HG03280 (cell line): Measurements from ENCODE around the gene OGFOD1.

Source experiments
- ATAC-seq: cut with Tn5 transposase; IDR thresholded peaks from one replicate; pipeline ENCODE4 v1.9.1; 2021; ENCODE audit warnings: mild to moderate bottlenecking, moderate library complexity; ENCODE audit not compliant: unreplicated experiment

The OGFOD1 gene

GRCh38 chr16:56520251-56520577 lies 68.9 kb downstream of the OGFOD1 start:
- ATAC-seq: no peak

GRCh38 chr16:56525236-56525635 lies 73.9 kb downstream of the OGFOD1 start:
- no peak for ATAC-seq
